Hematopoietic multipotent progenitor cell treated with erythropoietin and hydrocortisone succinate and interleukin-3 and kit ligand, for 8 days (in vitro differentiated cells): Measurements from ENCODE around the gene SLC18B1.
A peak's percentile ranks its signal among the peaks of the same experiment; 100 is the strongest.

Source experiments
- DNase-seq: peaks from one replicate; pipeline ENCODE4 v3.0.0-alpha.2; 2015

SLC18B1 gene

DNA sequence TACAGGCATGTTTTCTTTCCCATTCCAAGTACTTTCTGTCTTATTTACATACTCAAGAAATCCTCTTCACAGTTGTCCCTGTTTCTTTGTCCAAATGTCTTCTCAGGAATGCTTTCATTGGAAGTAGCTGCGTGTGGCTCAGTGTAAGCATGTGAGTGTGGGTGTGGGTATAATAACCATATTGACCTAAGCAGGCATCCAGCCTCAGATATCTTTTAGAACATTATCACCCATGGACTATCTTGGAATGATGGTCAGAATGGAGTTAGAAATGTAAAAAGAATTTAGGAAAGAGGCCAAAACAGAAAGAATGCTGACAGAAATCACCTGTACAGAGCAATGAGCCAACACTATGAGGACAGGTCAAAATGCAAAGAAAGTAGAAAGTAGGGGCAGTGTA is 57.2 kb downstream of the SLC18B1 start:
- DNase-seq: no peak

DNA sequence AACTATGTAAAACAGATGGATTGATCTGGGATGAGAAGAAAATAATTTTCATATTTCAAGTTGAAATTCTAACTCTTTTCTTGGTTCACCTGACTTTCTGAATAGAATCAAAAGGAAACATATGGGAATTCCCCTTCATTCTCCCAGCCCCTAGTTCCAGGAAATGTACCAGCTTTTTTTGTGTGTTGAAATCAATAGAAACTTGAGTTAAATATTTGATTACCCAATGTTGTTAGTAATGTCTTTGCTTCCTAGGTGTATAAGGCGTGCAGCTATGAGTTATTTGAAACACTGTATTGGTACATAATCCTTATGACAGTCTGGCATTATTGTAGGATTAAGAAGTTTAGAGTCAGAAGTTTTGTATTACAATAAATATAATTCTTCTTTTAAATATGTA is 62.2 kb downstream of the SLC18B1 start:
- no peak for DNase-seq

DNA sequence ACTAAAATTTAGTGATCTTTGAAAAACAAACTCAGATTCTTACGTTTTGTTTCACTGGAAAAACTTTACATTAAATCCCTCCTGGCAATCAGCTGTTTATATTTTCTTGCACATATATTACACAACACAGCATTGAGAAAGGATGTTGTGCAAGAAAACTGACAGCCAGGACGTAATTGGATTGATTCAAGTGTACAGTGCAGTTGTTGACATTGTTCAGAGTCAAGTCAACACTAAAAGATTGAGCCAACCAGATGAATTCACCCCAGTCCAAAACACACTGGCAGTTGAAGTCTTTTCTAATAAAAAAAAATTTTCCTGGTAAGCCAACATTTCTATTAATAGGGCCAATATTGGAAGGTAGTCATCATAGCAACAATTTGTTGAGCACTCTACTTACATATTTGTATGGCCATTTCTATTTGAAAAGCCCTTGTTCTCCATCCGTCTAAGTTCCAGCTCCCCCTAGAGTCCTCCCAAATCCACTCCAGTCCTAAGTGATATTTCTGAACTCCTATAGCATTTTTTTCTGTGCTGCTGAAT is 63.7 kb downstream of the SLC18B1 start:
- DNase-seq: peak; percentile 37

DNA sequence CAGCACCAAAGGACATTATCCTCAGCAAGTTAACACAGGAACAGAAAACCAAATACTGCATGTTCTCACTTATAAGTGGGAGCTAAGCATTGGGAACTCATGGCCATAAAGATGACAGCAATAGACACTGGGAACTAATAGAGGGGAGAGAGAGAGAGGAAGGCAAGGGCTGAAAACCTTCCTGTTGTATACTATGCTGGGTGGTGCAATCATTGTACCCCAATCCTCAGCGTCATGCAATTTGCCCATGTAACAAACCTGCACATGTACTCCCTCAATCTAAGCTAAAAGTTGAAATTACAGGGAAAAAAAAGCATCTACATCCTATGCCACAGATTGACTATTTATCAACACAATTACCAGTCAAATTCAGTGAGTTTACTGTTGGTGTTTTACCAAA is 64.6 kb downstream of the SLC18B1 start:
- DNase-seq: no peak

DNA sequence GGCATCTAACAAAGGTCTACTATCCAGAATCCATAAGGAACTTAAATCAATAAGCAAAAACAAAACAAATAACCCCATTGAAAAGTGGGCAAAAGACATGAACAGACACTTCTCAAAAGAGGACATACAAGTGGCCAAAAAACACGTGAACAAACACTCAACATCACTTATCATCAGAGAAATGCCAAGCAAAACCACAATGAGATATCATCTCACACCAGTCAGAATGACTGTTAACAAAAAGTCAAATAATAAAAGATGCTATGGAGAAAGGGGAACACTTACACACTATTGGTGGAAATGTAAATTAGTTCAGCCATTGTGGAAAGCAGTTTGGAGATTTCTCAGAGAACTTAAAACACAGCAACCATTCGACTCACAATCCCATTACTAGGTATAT is 65.2 kb downstream of the SLC18B1 start:
- DNase-seq: peak; percentile 21

DNA sequence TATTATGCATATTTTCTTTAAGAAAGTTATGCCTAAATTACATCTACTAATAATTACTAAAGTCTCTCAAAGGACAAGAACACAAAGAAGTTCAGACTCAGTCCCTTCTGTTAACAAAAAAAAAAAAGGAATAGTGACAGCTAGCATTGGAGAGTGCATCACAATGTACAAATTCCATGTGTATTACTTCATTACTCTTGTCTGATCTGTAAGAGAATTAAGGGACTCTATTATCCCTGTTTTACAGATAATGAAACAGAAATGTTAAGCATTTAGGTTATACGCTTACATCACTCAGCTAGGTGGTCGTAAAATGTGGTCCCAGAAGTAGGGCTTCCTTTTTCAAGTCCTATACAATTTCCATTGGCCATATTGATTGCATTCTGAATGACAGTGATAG is 67.4 kb downstream of the SLC18B1 start:
- DNase-seq: no peak

DNA sequence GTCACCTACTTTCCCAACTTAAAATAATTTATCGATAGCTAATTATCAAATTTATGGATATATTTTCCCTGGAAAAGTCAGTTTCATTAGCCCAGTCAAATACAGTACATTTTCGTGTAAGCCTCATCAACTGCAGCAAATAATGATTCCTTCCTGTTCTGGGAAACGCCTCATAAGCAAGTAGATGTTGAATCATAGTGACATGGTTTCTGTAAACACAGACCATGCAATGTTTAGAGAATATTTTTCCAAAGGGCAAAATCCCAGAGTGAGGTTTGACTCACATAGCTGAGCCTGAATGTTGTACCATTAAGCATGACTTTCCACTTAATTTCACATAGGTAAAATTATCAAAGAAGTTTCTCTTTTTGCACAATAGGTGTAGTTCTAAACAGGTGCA is 67.9 kb downstream of the SLC18B1 start:
- no peak for DNase-seq

DNA sequence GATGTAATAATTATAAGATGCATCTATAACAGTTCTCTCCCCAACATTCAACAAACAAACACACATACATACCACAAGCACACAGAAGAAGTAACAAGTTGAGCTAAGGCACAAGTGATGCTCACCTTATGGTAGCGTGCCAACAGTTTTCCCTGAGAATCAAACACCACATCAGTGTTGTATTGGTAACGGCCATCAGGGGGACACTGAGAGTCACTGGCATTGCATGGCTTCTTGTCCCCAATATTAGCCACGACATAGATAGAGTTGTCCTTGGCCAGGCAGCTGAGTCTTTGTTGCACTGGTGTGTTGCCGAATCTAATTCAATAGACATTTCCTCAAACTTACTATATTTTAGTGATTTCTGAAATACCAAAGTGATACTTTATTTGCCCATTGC is 69.8 kb downstream of the SLC18B1 start:
- peak; percentile 14 for DNase-seq

DNA sequence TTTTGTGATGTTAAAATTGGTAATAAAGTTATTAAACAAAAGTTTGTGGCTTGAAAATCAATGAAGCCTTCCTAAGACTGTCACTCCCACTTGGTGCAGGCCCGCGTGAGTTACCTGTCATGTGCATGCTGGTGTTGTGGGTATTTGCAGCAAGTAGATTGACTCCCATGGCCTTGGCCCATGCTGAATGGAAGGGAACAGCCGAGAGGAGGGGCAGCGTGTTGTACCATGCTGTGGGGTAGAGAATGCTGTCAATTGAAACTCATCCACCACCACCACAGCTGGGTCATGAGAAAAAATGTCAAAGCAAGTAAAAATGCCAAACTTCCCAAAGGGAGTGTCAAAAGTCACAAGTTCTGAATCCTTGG is 71.8 kb downstream of the SLC18B1 start:
- DNase-seq: no peak

DNA sequence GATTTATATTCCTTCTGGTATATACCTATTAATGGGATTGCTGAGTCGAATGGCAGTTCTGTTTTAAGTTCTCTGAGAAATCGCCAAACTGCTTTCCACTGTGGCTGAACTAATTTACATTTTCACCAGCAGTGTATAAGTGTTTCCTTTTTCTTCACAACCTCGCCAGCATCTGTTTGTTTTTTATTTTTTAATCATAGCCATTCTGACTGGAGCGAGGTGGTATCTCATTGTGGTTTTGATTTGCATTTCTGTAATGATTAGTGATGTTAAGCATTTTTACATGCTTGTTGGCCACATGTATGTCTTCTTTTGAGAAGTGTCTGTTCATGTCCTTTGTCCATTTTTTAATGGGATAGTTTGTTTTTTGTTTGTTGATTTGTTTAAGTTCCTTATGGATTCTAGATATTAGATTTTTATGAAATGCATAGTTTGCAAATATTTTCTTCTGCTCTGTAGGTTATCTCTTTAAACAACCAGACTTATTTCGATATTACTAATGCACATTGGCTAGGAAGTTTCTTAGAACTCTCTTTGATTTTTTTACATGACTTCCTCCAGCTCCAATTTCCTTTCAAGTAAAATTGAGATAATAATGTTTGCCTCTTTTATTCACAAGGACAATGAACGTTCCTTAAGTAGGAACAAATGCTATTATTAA is 72.4 kb downstream of the SLC18B1 start:
- DNase-seq: no peak

DNA sequence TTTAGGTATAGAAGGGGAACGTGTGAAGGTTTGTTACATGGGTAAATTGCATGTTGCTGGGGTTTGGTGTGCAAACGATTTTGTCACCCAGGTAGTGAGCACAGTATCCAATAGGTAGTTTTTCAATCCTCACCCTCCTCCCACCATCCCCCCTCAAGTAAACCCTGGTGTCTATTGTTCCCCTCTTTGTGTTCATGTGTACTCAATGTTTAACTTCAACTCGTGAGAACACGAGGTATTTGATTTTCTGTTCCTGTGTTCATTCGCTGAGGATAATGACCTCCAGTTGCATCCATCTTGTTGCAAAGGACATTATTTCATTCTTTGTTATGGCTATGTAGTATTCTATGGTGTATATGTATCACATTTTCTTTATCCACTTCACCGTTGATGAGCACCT is 73.0 kb downstream of the SLC18B1 start:
- DNase-seq: no peak

DNA sequence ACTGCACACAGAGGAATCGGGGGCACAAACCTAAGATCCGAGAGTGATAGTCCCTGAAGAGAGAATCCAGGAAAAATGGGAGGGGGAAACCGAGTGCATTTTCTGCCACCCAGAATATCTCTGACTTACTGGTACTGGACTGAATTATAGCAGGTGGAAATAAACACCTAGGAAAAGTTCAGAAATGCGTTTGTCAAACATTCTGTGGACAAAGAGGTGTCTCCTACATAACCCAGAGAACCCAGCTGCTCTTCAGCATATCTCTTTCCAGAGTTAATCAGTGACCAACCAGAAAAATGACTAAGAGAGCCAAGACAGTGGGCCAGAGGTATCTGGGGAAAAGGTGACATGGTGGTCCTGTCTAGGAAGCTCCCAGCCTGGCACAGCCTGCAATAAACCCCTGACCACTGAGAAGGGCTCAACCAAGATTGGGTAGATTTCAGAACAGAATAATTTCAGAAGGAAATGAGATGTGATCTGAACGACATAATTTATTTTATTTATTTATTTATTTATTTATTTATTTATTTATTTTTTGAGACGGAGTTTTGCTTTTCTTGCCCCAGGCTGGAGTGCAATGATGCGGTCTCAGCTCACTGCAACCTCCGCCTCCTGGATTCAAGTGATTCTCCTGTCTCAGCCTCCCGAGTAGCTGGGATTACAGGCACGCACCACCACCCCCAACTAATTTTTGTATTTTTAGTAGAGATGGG is 78.5 kb downstream of the SLC18B1 start:
- DNase-seq: no peak
